HepG2 (cell line): Measurements from ENCODE around the gene GREM2. TPM values are rescaled to one million over a fixed set of nuclear protein-coding genes. Genes with fewer than 3 reads are reported as not detected.
A peak's percentile ranks its signal among the peaks of the same experiment; 100 is the strongest.

Experiments used
- MEF2D ChIP-seq: sonication (generic); formaldehyde crosslinking; IDR thresholded peaks from 2 replicates; pipeline ENCODE4 v1.5.1; 2020; ENCODE audit warnings: mild to moderate bottlenecking, missing genetic modification reagents
- ZNF33A ChIP-seq: sonication (generic); formaldehyde crosslinking; IDR thresholded peaks from 2 replicates; pipeline ENCODE4 v1.5.1; 2020; ENCODE audit warnings: missing genetic modification reagents, mild to moderate bottlenecking, moderate library complexity, borderline replicate concordance
- ZNF501 ChIP-seq: sonication (generic); formaldehyde crosslinking; IDR thresholded peaks from 2 replicates; pipeline ENCODE4 v1.5.1; 2020; ENCODE audit warnings: mild to moderate bottlenecking, moderate library complexity, missing genetic modification reagents
- ZNF800 ChIP-seq: sonication (generic); formaldehyde crosslinking; IDR thresholded peaks from 2 replicates; pipeline ENCODE4 v1.4.0; 2020; ENCODE audit warnings: missing genetic modification reagents
- ZSCAN21 ChIP-seq: sonication (generic); formaldehyde crosslinking; IDR thresholded peaks from 2 replicates; pipeline ENCODE4 v1.8.0; 2022; ENCODE audit warnings: mild to moderate bottlenecking, missing genetic modification reagents, moderate library complexity, borderline replicate concordance
- polyA plus RNA-seq, 8 experiments: library from polyadenylated mRNA; depleted of rRNA in 3 of 8; stranded (reverse) in 7 of 8; unstranded in 1 of 8; fragments of >200 nt; fragmentation: Illumina TruSeq in 4 of 8; extraction: Trizol in 4 of 8; gene quantifications; 2 replicates each; pipeline versions ENCODE4 v1.2.1 to v1.2.3, GENCODE V29; 2011 to 2016; ENCODE audit warnings: low read depth in 4 of 8, missing spikeins in 1 of 8, mixed read lengths in 1 of 8; ENCODE audit not compliant: insufficient read depth in 1 of 8
- total RNA-seq, 5 experiments: library from RNA; depleted of rRNA; stranded (reverse); fragments of >200 nt; fragmentation: Illumina TruSeq; extraction: Trizol; gene quantifications; 2 replicates each; pipeline ENCODE4 v1.2.3, GENCODE V29; 2016; ENCODE audit warnings: low read depth in 1 of 5
- TF ChIP-seq, protein P1 (sequence below): sonication (generic); formaldehyde crosslinking; IDR thresholded peaks from 2 replicates; pipeline ENCODE4 v1.5.1; 2020; ENCODE audit warnings: missing genetic modification reagents, mild to moderate bottlenecking, borderline replicate concordance

The GREM2 gene
- total and polyA plus RNA-seq, 2 of the 13 experiments (the other 11 are each of a cell fraction or from before 2014, with no cell fraction given), result 0.07 TPM; not detected in 1

- TF ChIP-seq, protein P1, sequence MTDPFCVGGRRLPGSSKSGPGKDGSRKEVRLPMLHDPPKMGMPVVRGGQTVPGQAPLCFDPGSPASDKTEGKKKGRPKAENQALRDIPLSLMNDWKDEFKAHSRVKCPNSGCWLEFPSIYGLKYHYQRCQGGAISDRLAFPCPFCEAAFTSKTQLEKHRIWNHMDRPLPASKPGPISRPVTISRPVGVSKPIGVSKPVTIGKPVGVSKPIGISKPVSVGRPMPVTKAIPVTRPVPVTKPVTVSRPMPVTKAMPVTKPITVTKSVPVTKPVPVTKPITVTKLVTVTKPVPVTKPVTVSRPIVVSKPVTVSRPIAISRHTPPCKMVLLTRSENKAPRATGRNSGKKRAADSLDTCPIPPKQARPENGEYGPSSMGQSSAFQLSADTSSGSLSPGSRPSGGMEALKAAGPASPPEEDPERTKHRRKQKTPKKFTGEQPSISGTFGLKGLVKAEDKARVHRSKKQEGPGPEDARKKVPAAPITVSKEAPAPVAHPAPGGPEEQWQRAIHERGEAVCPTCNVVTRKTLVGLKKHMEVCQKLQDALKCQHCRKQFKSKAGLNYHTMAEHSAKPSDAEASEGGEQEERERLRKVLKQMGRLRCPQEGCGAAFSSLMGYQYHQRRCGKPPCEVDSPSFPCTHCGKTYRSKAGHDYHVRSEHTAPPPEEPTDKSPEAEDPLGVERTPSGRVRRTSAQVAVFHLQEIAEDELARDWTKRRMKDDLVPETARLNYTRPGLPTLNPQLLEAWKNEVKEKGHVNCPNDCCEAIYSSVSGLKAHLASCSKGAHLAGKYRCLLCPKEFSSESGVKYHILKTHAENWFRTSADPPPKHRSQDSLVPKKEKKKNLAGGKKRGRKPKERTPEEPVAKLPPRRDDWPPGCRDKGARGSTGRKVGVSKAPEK, result peak; percentile 34; the same call in 1 of the 2 replicates
- TF ChIP-seq ZNF800 (CRISPR knock-in tag) (0 out of 2 replicates have a peak, but pooled peaks have one; percentile 48), ZSCAN21 (CRISPR knock-in tag) (0 out of 2 replicates have a peak, but pooled peaks have one; percentile 20), MEF2D (CRISPR knock-in tag) (no peak), ZNF33A (no peak), ZNF501 (CRISPR knock-in tag) (0 out of 2 replicates have a peak, but pooled peaks have one; percentile 29)
- TF ChIP-seq, all 625 proteins: peak for 8
Observed at GRCh38 chr1:240611619-240612480, at the start of gene GREM2 (continued).
